ENCODE data around the gene TLE4. TPM values are rescaled to one million over a fixed set of nuclear protein-coding genes. Genes with fewer than 3 reads are reported as not detected.

TLE4 gene
- total RNA-seq, 2 experiments from 2014 or later: 25.7 to 29.4 TPM

GRCh38 chr9:79674052-79674777 lies 102.5 kb downstream of the TLE4 start:
- ChIA-PET POLR2A (no interaction called here), CTCF (no interaction called here)

- CTCF ChIA-PET: interaction anchor here (0.5 kb wide), 1 partner anchor 1259 kb away, joined by 5 read pairs; no protein-coding TSS in a partner anchor
- POLR2A ChIA-PET: no interaction called here
Observed at GRCh38 chr9:79681576-79681975, 109.8 kb downstream of the TLE4 start.

- POLR2A ChIA-PET: no interaction called here
- CTCF ChIA-PET: no interaction called here
Observed at GRCh38 chr9:79682076-79682736, 110.4 kb downstream of the TLE4 start.

GRCh38 chr9:79684059-79684458 lies 112.3 kb downstream of the TLE4 start:
- POLR2A ChIA-PET: no interaction called here
- CTCF ChIA-PET: no interaction called here

- ChIA-PET CTCF (no interaction called here), POLR2A (no interaction called here)
Observed at GRCh38 chr9:79684711-79685575, 113.2 kb downstream of the TLE4 start.

GRCh38 chr9:79685577-79685976 lies 113.8 kb downstream of the TLE4 start:
- CTCF ChIA-PET: no interaction called here
- POLR2A ChIA-PET: no interaction called here

GRCh38 chr9:79686381-79687130 lies 114.8 kb downstream of the TLE4 start:
- ChIA-PET CTCF (no interaction called here), POLR2A (interaction anchor here (0.7 kb wide), 1 partner anchor 115 kb away, joined by 3 read pairs; the partner anchor contains the start of gene TLE4)

GRCh38 chr9:79687131-79687447 lies 115.3 kb downstream of the TLE4 start:
- CTCF ChIA-PET: no interaction called here
- POLR2A ChIA-PET: interaction anchor here (0.7 kb wide), 1 partner anchor 115 kb away, joined by 3 read pairs; the partner anchor contains the start of gene TLE4

- ChIA-PET CTCF (interaction anchor here (0.6 kb wide), 1 partner anchor 65 kb away, joined by 5 read pairs; no protein-coding TSS in a partner anchor), POLR2A (no interaction called here)
Observed at GRCh38 chr9:79688363-79688762, 116.6 kb downstream of the TLE4 start.

- ChIA-PET CTCF (no interaction called here), POLR2A (no interaction called here)
Observed at GRCh38 chr9:79689576-79689975, 117.8 kb downstream of the TLE4 start.

GRCh38 chr9:79691496-79691895 lies 119.7 kb downstream of the TLE4 start:
- POLR2A ChIA-PET: no interaction called here
- CTCF ChIA-PET: no interaction called here

- ChIA-PET CTCF (interaction anchor here (1.5 kb wide), 1 partner anchor 69 kb away, joined by 5 read pairs; no protein-coding TSS in a partner anchor), POLR2A (no interaction called here)
Observed at GRCh38 chr9:79692857-79693571, 121.2 kb downstream of the TLE4 start.

- POLR2A ChIA-PET: no interaction called here
- CTCF ChIA-PET: interaction anchor here (0.6 to 1.5 kb wide), 2 partner anchors 69 to 366 kb away, joined by 3 to 5 read pairs; no protein-coding TSS in a partner anchor
Observed at GRCh38 chr9:79693750-79694149, 122.0 kb downstream of the TLE4 start.

- POLR2A ChIA-PET: no interaction called here
- CTCF ChIA-PET: interaction anchor here (0.6 kb wide), 1 partner anchor 366 kb away, joined by 3 read pairs; no protein-coding TSS in a partner anchor
Observed at GRCh38 chr9:79694208-79694607, 122.4 kb downstream of the TLE4 start.

- CTCF ChIA-PET: no interaction called here
- POLR2A ChIA-PET: interaction anchor here (0.6 kb wide), 1 partner anchor 36 kb away, joined by 4 read pairs; no protein-coding TSS in a partner anchor
Observed at GRCh38 chr9:79694676-79695400, 123.1 kb downstream of the TLE4 start.

GRCh38 chr9:79695531-79696175 lies 123.9 kb downstream of the TLE4 start:
- POLR2A ChIA-PET: no interaction called here

GRCh38 chr9:79698967-79699366 lies 127.2 kb downstream of the TLE4 start:
- POLR2A ChIA-PET: no interaction called here
- CTCF ChIA-PET: no interaction called here

More at GRCh38 chr9:79695531-79696175, 123.9 kb downstream of the TLE4 start:
- CTCF ChIA-PET: no interaction called here

GRCh38 chr9:79699479-79699878 lies 127.7 kb downstream of the TLE4 start:
- ChIA-PET POLR2A (no interaction called here), CTCF (no interaction called here)
